ENCODE results near the gene FAM20A.

DNA sequence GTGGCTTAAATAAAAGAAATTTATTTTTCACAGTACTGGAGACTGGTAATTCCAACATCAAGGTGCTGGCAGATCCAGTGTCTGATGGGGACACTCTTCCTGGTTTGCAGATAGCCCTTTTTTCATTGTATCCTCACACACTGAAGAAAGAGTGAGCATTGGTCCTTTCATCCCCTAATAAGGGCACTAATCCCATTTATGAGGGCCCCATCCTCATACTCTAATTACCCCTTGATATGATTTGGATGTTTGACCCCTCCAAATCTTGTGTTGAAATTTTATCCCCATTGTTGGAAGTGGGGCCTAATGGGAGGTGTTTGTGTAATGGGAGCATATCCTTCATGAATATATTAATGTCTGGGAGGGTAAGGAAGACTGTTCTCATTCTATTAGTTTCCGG lies 9.4 kb upstream of the FAM20A start:
- TF ChIP-seq CTCF (conservative IDR thresholded peaks at IDR 0.05; ENCODE audit: low read depth, low read length) (no peak), EZH2phosphoT487 (IDR thresholded peaks at IDR 0.05; ENCODE audit: borderline replicate concordance, low read length) (no peak)
